GM21447 (cell line): ENCODE data around the gene SRCIN1.

Experiments used
- ATAC-seq: cut with Tn5 transposase; IDR thresholded peaks from one replicate; pipeline ENCODE4 v1.9.1; 2021; ENCODE audit not compliant: unreplicated experiment

Gene SRCIN1

GRCh38 chr17:38583828-38584349, 21.9 kb downstream of the SRCIN1 start:
- no peak for ATAC-seq

GRCh38 chr17:38583176-38583575, 22.6 kb downstream of the SRCIN1 start:
- ATAC-seq: no peak

GRCh38 chr17:38582069-38582468, 23.7 kb downstream of the SRCIN1 start:
- ATAC-seq: no peak

GRCh38 chr17:38579934-38580333, 25.8 kb downstream of the SRCIN1 start:
- no peak for ATAC-seq

- no peak for ATAC-seq
Measured at GRCh38 chr17:38579083-38579480, 26.7 kb downstream of the SRCIN1 start.

GRCh38 chr17:38578229-38579082, 27.3 kb downstream of the SRCIN1 start:
- no peak for ATAC-seq

- ATAC-seq: no peak
Measured at GRCh38 chr17:38577645-38578173, 28.0 kb downstream of the SRCIN1 start.

- no peak for ATAC-seq
Measured at GRCh38 chr17:38577244-38577643, 28.5 kb downstream of the SRCIN1 start.

- no peak for ATAC-seq
Measured at GRCh38 chr17:38575781-38576180, 30.0 kb downstream of the SRCIN1 start.

- ATAC-seq: no peak
Measured at GRCh38 chr17:38574712-38575111, 31.0 kb downstream of the SRCIN1 start.

- no peak for ATAC-seq
Measured at GRCh38 chr17:38572669-38573365, 32.9 kb downstream of the SRCIN1 start.

- ATAC-seq: no peak
Measured at GRCh38 chr17:38571833-38572668, 33.7 kb downstream of the SRCIN1 start.

GRCh38 chr17:38569701-38570512, 35.8 kb downstream of the SRCIN1 start:
- no peak for ATAC-seq

GRCh38 chr17:38568845-38569510, 36.8 kb downstream of the SRCIN1 start:
- no peak for ATAC-seq

GRCh38 chr17:38568274-38568673, 37.5 kb downstream of the SRCIN1 start:
- no peak for ATAC-seq

GRCh38 chr17:38567350-38567749, 38.4 kb downstream of the SRCIN1 start:
- ATAC-seq: no peak

- ATAC-seq: no peak
Measured at GRCh38 chr17:38566666-38567031, 39.1 kb downstream of the SRCIN1 start.

GRCh38 chr17:38565853-38566665, 39.7 kb downstream of the SRCIN1 start:
- ATAC-seq: no peak

GRCh38 chr17:38564869-38565268, 40.9 kb downstream of the SRCIN1 start:
- no peak for ATAC-seq
